SH-SY5Y (cell line): Measurements from ENCODE around the gene ATP5F1E.

Experiments
- GATA2 ChIP-seq: IDR thresholded peaks from 2 replicates; pipeline ENCODE4 v1.6.1; 2011; ENCODE audit warnings: mild to moderate bottlenecking, low read depth, low read length
- GATA3 ChIP-seq: IDR thresholded peaks from 2 replicates; pipeline ENCODE4 v1.6.1; 2011; ENCODE audit warnings: low read depth, mild to moderate bottlenecking, low read length, moderate library complexity

DNA sequence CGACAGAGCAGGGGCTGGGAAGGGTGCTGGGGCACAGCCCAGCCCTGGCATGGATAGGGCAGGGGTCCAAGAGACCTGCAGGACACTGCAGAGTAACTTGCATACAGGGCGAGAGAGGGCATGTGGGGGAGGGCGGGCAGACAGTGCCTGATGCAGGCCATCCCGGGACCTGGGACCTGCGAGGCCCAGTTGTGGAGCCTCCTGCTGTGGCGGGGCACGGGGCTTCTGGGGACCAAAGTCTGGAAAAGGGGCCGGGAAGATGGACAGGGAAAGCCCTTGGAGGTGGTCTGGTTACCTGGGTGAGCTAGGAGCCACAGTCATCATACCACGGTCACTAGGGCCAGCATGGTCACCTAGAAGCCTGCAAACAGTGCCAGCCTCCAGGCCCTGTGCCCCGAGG is 13.3 kb downstream of the ATP5F1E start:
- TF ChIP-seq GATA2, result no peak
- TF ChIP-seq GATA3, result no peak
